ENCODE measurements around the gene THRAP3. TPM values are rescaled to one million over a fixed set of nuclear protein-coding genes. Genes with fewer than 3 reads are reported as not detected.

The THRAP3 gene
- total and polyA plus RNA-seq, 9 of the 15 experiments (the other 6 are each of a cell fraction or from before 2014, with no cell fraction given): 66.2 to 135 (median 113) TPM

DNA sequence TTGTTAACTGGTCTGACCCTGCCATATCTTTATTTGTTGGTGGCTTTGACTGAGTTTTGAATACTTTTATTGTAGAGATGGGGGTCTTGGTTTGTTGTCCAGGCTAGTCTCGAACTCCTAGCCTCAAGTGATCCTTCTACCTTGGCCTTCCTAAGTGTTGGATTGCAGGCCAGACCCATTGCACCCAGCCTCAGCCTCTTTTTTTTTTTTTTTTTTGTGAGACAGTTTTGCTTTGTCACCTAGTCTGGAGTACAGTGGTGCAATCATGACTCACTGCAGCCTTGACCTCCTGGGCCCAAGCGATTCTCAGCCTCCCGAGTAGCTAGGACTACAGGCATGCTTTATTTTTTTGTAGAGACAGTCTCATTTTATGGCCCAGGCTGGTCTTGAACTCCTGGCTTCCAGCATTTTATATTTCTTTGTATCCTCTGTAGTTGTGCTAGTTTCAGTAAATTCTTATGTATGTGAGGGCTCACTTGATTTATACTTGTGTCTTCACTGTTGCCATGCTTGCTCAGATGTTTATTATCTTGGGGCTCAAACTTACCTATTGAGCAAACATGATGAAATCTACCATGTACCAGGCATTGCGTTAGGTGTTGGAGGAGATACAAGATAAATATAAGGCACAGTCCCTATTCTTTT lies 24.1 kb downstream of the THRAP3 start (continued):
- TF ChIP-seq, protein P1, sequence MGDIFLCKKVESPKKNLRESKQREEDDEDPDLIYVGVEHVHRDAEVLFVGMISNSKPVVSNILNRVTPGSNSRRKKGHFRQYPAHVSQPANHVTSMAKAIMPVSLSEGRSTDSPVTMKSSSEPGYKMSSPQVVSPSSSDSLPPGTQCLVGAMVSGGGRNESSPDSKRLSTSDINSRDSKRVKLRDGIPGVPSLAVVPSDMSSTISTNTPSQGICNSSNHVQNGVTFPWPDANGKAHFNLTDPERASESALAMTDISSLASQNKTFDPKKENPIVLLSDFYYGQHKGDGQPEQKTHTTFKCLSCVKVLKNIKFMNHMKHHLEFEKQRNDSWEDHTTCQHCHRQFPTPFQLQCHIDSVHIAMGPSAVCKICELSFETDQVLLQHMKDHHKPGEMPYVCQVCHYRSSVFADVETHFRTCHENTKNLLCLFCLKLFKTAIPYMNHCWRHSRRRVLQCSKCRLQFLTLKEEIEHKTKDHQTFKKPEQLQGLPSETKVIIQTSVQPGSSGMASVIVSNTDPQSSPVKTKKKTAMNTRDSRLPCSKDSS (IDR thresholded peaks at IDR 0.05; ENCODE audit: low read depth, partially characterized antibody): no peak
- TF ChIP-seq SMARCA5 (IDR thresholded peaks at IDR 0.05): peak; percentile 72; the same call in 1 of the 2 replicates
- TF ChIP-seq MTA2 (IDR thresholded peaks at IDR 0.05; ENCODE audit: low read depth): peak; percentile 43
- no peak for TF ChIP-seq SETDB1 (IDR thresholded peaks at IDR 0.05; ENCODE audit: low read length)
- TF ChIP-seq FOXM1 (IDR thresholded peaks at IDR 0.05; ENCODE audit: low read depth): peak; percentile 28; the same call in 1 of the 2 replicates
- no peak for TF ChIP-seq FOXM1 (CRISPR knock-in tag; IDR thresholded peaks at IDR 0.05; ENCODE audit: low read depth)
- TF ChIP-seq RCOR1 (IDR thresholded peaks at IDR 0.05; ENCODE audit: borderline replicate concordance in 1 of 2, low read depth in 2 of 2, low read length in 2 of 2): peak in 1 of 2 experiments; percentile 87; a peak in 2 of 4 replicates
- TF ChIP-seq CBFA2T2 (conservative IDR thresholded peaks at IDR 0.05): peak; percentile 38
- TF ChIP-seq, protein P2, sequence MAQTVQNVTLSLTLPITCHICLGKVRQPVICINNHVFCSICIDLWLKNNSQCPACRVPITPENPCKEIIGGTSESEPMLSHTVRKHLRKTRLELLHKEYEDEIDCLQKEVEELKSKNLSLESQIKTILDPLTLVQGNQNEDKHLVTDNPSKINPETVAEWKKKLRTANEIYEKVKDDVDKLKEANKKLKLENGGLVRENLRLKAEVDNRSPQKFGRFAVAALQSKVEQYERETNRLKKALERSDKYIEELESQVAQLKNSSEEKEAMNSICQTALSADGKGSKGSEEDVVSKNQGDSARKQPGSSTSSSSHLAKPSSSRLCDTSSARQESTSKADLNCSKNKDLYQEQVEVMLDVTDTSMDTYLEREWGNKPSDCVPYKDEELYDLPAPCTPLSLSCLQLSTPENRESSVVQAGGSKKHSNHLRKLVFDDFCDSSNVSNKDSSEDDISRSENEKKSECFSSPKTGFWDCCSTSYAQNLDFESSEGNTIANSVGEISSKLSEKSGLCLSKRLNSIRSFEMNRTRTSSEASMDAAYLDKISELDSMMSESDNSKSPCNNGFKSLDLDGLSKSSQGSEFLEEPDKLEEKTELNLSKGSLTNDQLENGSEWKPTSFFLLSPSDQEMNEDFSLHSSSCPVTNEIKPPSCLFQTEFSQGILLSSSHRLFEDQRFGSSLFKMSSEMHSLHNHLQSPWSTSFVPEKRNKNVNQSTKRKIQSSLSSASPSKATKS (CRISPR knock-in tag; IDR thresholded peaks at IDR 0.05): no peak
- no peak for TF ChIP-seq TSC22D4 (tag; IDR thresholded peaks at IDR 0.05)
- no peak for TF ChIP-seq PRMT5 (CRISPR knock-in tag; IDR thresholded peaks at IDR 0.05)
- TF ChIP-seq ZEB2 (IDR thresholded peaks at IDR 0.05): peak; percentile 57
- TF ChIP-seq STAT5A (IDR thresholded peaks at IDR 0.05; ENCODE audit: borderline replicate concordance, low read length): 0 out of 2 replicates have a peak, but pooled peaks have one; percentile 46
- peak; percentile 72; the same call in 1 of the 2 replicates for TF ChIP-seq RNF2 (IDR thresholded peaks at IDR 0.05)
- TF ChIP-seq, protein P3, sequence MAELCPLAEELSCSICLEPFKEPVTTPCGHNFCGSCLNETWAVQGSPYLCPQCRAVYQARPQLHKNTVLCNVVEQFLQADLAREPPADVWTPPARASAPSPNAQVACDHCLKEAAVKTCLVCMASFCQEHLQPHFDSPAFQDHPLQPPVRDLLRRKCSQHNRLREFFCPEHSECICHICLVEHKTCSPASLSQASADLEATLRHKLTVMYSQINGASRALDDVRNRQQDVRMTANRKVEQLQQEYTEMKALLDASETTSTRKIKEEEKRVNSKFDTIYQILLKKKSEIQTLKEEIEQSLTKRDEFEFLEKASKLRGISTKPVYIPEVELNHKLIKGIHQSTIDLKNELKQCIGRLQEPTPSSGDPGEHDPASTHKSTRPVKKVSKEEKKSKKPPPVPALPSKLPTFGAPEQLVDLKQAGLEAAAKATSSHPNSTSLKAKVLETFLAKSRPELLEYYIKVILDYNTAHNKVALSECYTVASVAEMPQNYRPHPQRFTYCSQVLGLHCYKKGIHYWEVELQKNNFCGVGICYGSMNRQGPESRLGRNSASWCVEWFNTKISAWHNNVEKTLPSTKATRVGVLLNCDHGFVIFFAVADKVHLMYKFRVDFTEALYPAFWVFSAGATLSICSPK (IDR thresholded peaks at IDR 0.05; ENCODE audit: borderline replicate concordance): 0 out of 2 replicates have a peak, but pooled peaks have one; percentile 5
- TF ChIP-seq ZNF175 (CRISPR knock-in tag; IDR thresholded peaks at IDR 0.05; ENCODE audit: low read depth): 0 out of 2 replicates have a peak, but pooled peaks have one; percentile 64
- TF ChIP-seq TBL1XR1 (IDR thresholded peaks at IDR 0.05; ENCODE audit: low read length in 2 of 2): peak in 1 of 2 experiments; percentile 25; a peak in 1 of 4 replicates
- TF ChIP-seq, protein P4, sequence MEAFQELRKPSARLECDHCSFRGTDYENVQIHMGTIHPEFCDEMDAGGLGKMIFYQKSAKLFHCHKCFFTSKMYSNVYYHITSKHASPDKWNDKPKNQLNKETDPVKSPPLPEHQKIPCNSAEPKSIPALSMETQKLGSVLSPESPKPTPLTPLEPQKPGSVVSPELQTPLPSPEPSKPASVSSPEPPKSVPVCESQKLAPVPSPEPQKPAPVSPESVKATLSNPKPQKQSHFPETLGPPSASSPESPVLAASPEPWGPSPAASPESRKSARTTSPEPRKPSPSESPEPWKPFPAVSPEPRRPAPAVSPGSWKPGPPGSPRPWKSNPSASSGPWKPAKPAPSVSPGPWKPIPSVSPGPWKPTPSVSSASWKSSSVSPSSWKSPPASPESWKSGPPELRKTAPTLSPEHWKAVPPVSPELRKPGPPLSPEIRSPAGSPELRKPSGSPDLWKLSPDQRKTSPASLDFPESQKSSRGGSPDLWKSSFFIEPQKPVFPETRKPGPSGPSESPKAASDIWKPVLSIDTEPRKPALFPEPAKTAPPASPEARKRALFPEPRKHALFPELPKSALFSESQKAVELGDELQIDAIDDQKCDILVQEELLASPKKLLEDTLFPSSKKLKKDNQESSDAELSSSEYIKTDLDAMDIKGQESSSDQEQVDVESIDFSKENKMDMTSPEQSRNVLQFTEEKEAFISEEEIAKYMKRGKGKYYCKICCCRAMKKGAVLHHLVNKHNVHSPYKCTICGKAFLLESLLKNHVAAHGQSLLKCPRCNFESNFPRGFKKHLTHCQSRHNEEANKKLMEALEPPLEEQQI (IDR thresholded peaks at IDR 0.05): no peak
- TF ChIP-seq, protein P5, sequence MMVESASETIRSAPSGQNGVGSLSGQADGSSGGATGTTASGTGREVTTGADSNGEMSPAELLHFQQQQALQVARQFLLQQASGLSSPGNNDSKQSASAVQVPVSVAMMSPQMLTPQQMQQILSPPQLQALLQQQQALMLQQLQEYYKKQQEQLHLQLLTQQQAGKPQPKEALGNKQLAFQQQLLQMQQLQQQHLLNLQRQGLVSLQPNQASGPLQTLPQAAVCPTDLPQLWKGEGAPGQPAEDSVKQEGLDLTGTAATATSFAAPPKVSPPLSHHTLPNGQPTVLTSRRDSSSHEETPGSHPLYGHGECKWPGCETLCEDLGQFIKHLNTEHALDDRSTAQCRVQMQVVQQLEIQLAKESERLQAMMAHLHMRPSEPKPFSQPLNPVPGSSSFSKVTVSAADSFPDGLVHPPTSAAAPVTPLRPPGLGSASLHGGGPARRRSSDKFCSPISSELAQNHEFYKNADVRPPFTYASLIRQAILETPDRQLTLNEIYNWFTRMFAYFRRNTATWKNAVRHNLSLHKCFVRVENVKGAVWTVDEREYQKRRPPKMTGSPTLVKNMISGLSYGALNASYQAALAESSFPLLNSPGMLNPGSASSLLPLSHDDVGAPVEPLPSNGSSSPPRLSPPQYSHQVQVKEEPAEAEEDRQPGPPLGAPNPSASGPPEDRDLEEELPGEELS (CRISPR knock-in tag; IDR thresholded peaks at IDR 0.05; ENCODE audit: borderline replicate concordance): no peak

Data from K562 (cell line).